ENCODE data around the gene ZNF549.

- no peak for TF ChIP-seq CTCF (IDR thresholded peaks at IDR 0.05; ENCODE audit: insufficient read depth, low read length, poor library complexity, severe bottlenecking)
- no peak for TF ChIP-seq EZH2phosphoT487 (conservative IDR thresholded peaks at IDR 0.05; ENCODE audit: low read length)
These were observed 72.7 kb downstream of the ZNF549 start, which contains the start of gene ZNF530 for GRCh38 chr19:57599761-57600383.
